K562 (cell line): ENCODE results near the gene GNG7. TPM values are rescaled to one million over a fixed set of nuclear protein-coding genes. Genes with fewer than 3 reads are reported as not detected.

ENCODE experiments used
- ATAC-seq: fragments of 200-7000 bp; cut with Tn5 transposase; 3 replicates; pipeline ENCODE4 v1.9.1; 2020; ENCODE audit warnings: moderate library complexity
- BruUV-seq: library from RNA; stranded (reverse); fragments of 400-500 nt; replicated peaks from 2 replicates; lab custom pipeline; 2021; lab: Mats Ljungman, UMichigan
- CTCF ChIA-PET: fragments of 300-600 bp; formaldehyde crosslinking; extraction: SDS; loops from one replicate; lab custom pipeline; 2021; ENCODE audit warnings: low intra/inter-chr PET ratio; lab: Yijun Ruan, JAX
- POLR2A ChIA-PET: fragments of 300-600, 350-650 bp; sonication (Branson Sonifier 250); formaldehyde crosslinking; extraction: SDS; loops from one replicate; lab custom pipeline; 2021; ENCODE audit warnings: antibody characterized with exemption, inconsistent platforms; lab: Yijun Ruan, JAX
- DNase-seq, 4 experiments: peaks; one replicate each; pipeline versions ENCODE4 v3.0.0 to v3.0.0-alpha.2; 2011 to 2018; ENCODE audit warnings: low spot score in 3 of 4, mixed read lengths in 3 of 4; ENCODE audit errors: extremely low read depth in 1 of 4
- FAIRE-seq: peaks from 2 replicates; lab custom pipeline; 2011; peaks lifted over from hg19 to GRCh38; lab: Jason Lieb, UNC
- H2AFZ ChIP-seq: 2 replicates; pipeline ENCODE4 v1.6.0; 2011; ENCODE audit warnings: low read depth, low read length, control low read depth, inconsistent platforms
- H3K27ac ChIP-seq: fragments of 200-600 bp; 3 replicates; pipeline ENCODE4 v1.8.0; 2011; ENCODE audit warnings: low read depth, mild to moderate bottlenecking, control low read depth, inconsistent platforms, low read length, moderate library complexity, mixed read lengths; ENCODE audit errors: extremely low read depth
- H3K27me3 ChIP-seq, 2 experiments: fragments of 300-600 bp in 1 of 2; 2 replicates in 1 of 2; 3 replicates in 1 of 2; pipeline versions ENCODE4 v1.6.0 to v1.8.0; 2011; ENCODE audit warnings: inconsistent platforms in 2 of 2, low read length in 2 of 2, mild to moderate bottlenecking in 1 of 2, mixed read lengths in 1 of 2, moderate library complexity in 1 of 2; ENCODE audit not compliant: control insufficient read depth in 2 of 2, insufficient read depth in 2 of 2
- H3K36me3 ChIP-seq: fragments of 300-600 bp; 3 replicates; pipeline ENCODE4 v1.8.0; 2011; ENCODE audit warnings: mild to moderate bottlenecking, low read length, inconsistent platforms; ENCODE audit not compliant: control insufficient read depth, insufficient read depth
- H3K4me1 ChIP-seq, 2 experiments: fragments of 200-600 bp in 1 of 2; replicated peaks in 1 of 2; 2 replicates in 1 of 2; 3 replicates in 1 of 2; pipeline versions ENCODE4 v1.5.1 to v1.8.0; 2011; ENCODE audit warnings: inconsistent platforms in 2 of 2, low read length in 2 of 2, mild to moderate bottlenecking in 1 of 2, mixed read lengths in 1 of 2, moderate library complexity in 1 of 2; ENCODE audit not compliant: control insufficient read depth in 2 of 2, insufficient read depth in 2 of 2
- H3K4me2 ChIP-seq: 2 replicates; pipeline ENCODE4 v1.6.1; 2011; ENCODE audit warnings: low read length, control low read depth, inconsistent platforms, mixed read lengths; ENCODE audit not compliant: insufficient read depth
- H3K4me3 ChIP-seq: fragments of 200-600 bp; sonication (generic), shearing (Covaris generic); 2 replicates; pipeline ENCODE4 v1.5.1; 2016; ENCODE audit warnings: control low read depth, inconsistent platforms
- H3K79me2 ChIP-seq: fragments of 200-600 bp; 3 replicates; pipeline ENCODE4 v1.8.0; 2011; ENCODE audit warnings: low read length, inconsistent platforms; ENCODE audit not compliant: control insufficient read depth, insufficient read depth
- H3K9ac ChIP-seq, 2 experiments: 2 replicates each; pipeline versions ENCODE4 v1.6.0 to v1.6.1; 2011; ENCODE audit warnings: low read depth in 2 of 2, low read length in 2 of 2, control low read depth in 1 of 2, inconsistent platforms in 1 of 2, mild to moderate bottlenecking in 1 of 2, mixed read lengths in 1 of 2; ENCODE audit not compliant: insufficient read depth in 1 of 2
- H3K9me1 ChIP-seq: one replicate; pipeline ENCODE4 v1.6.0; 2011; ENCODE audit warnings: inconsistent platforms, mild to moderate bottlenecking, low read length, moderate library complexity; ENCODE audit not compliant: control insufficient read depth, insufficient read depth
- H3K9me3 ChIP-seq: replicated peaks from 2 replicates; pipeline ENCODE4 v1.5.1; 2011; ENCODE audit warnings: low read depth, low read length, inconsistent platforms; ENCODE audit not compliant: control insufficient read depth, insufficient read depth
- H4K20me1 ChIP-seq: replicated peaks from 2 replicates; pipeline ENCODE4 v1.6.1; 2011; ENCODE audit warnings: low read length, inconsistent platforms, mixed read lengths; ENCODE audit not compliant: control insufficient read depth, insufficient read depth
- ERF ChIP-seq: fragments of 450-650 bp; formaldehyde crosslinking; IDR thresholded peaks from 2 replicates; pipeline ENCODE4 v1.4.0; 2020; ENCODE audit warnings: mild to moderate bottlenecking, mixed read lengths
- HNRNPL ChIP-seq: fragments of 200-400 bp; formaldehyde crosslinking; IDR thresholded peaks from 2 replicates; pipeline ENCODE4 v1.6.1; 2017; ENCODE audit warnings: low read depth, mild to moderate bottlenecking, low read length
- JUND ChIP-seq, 2 experiments: IDR thresholded peaks; 2 replicates in 1 of 2; 3 replicates in 1 of 2; pipeline ENCODE4 v1.6.1; 2011; ENCODE audit warnings: borderline replicate concordance in 2 of 2, low read depth in 2 of 2, low read length in 2 of 2, improper control_type of control experiment in 1 of 2, missing biosample characterization in 1 of 2, missing genetic modification characterization in 1 of 2, missing genetic modification reagents in 1 of 2
- TARDBP ChIP-seq: fragments of 450-650 bp; IDR thresholded peaks from 2 replicates; pipeline ENCODE4 v1.6.1; 2016
- TRIM25 ChIP-seq: fragments of 450-650 bp; IDR thresholded peaks from 2 replicates; pipeline ENCODE4 v1.7.0; 2016; ENCODE audit warnings: borderline replicate concordance
- ZBTB40 ChIP-seq, 2 experiments: fragments of 450-650 bp in 1 of 2; sonication (generic) in 1 of 2; formaldehyde crosslinking in 1 of 2; IDR thresholded peaks; 2 replicates each; pipeline versions ENCODE4 v1.7.1 to v1.9.0; 2016 to 2022; ENCODE audit warnings: inconsistent platforms in 1 of 2, mild to moderate bottlenecking in 1 of 2, missing genetic modification reagents in 1 of 2
- ZBTB5 ChIP-seq: fragments of 450-650 bp; IDR thresholded peaks from 2 replicates; pipeline ENCODE4 v1.6.1; 2017; ENCODE audit warnings: antibody characterized with exemption
- ZFP30 ChIP-seq: fragments of 250-450 bp; sonication (Bioruptor Pico); IDR thresholded peaks from 2 replicates; pipeline ENCODE4 v1.8.0; 2022; ENCODE audit warnings: moderate library complexity, mild to moderate bottlenecking, inconsistent platforms, borderline replicate concordance
- WGBS: fragments of 100-300 bp; shearing (Covaris generic); methylation state at CpG from one replicate; pipeline ENCODE4 v1.1.6; 2016; ENCODE audit warnings: low coverage, mixed read lengths; ENCODE audit not compliant: insufficient coverage; ENCODE audit errors: missing lambda C conversion rate; 5-methylcytosine and 5-hydroxymethylcytosine counted together
- in situ Hi-C: fragments of 300-500 bp; cut with MboI; formaldehyde crosslinking; loops from 4 replicates; pipeline ENCODE4 v1.15.0; 2018; ENCODE audit warnings: inconsistent platforms, mixed read lengths
- intact Hi-C: fragments of 100-400 bp; cut with micrococcal nuclease; formaldehyde crosslinking; loops from 2 replicates; pipeline ENCODE4 v1.14.2; 2022
- polyA plus RNA-seq, 8 experiments: library from polyadenylated mRNA; depleted of rRNA in 4 of 8; stranded (reverse) in 5 of 8; unstranded in 3 of 8; fragments of >200 nt; fragmentation: Nextera tagmentation in 2 of 8; fragmentation: Illumina TruSeq in 1 of 8; extraction: Ambion mirVana in 2 of 8; extraction: Trizol in 1 of 8; gene quantifications; 2 replicates each; pipeline versions ENCODE4 v1.2.1 to v1.2.3, GENCODE V29; 2011 to 2014; ENCODE audit warnings: inconsistent platforms in 1 of 8, missing spikeins in 1 of 8
- total RNA-seq, 7 experiments: library from RNA; depleted of rRNA in 6 of 7; stranded (reverse); fragments of >200 nt in 6 of 7; fragmentation: Illumina TruSeq in 2 of 7; extraction: Trizol in 2 of 7; gene quantifications; 2 replicates each; pipeline versions ENCODE4 v1.2.1 to v1.2.3, GENCODE V29; 2011 to 2021; ENCODE audit warnings: low replicate concordance in 1 of 7

Gene GNG7
- total and polyA plus RNA-seq, 9 of the 15 experiments (the other 6 are each of a cell fraction or from before 2014, with no cell fraction given): 0.01 to 0.20 (median 0.06) TPM; not detected in 1

DNA sequence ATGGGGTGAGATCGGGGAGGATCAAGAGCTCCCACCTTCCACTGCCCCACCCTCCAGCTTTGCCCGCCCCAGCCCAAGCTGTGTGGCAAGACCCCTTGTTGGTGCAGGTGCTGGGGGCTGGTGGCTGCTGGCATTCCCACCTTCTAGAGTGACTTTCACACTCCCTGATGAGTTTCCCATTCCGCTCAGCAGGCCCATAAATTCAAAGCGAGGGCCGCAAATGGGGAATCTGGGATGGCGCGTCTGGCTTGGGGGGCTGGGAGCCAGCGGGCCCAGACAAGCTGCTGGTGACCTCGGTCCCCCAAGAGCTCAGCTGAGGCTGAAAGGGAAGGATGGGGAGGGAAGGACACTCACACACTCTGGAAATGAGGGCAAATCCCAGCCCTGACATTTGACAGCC lies 116.3 kb downstream of the GNG7 start:
- Histone ChIP-seq H3K79me2 (no peaks in the 10 kb centered on the region), H3K9me3 (no peaks in the 10 kb centered on the region), H3K27ac (no peak overlapping the region), H3K27me3 (peaks cover 24 to 36% of the 10 kb centered on the region in 2 experiments), H2AFZ (no peak overlapping the region), H3K9ac (no peak overlapping the region), H3K4me1 (peaks cover 0 to 10% of the 10 kb centered on the region in 2 experiments; a peak in 2 of 5 replicates), H3K9me1 (no peaks in the 10 kb centered on the region), H3K36me3 (no peaks in the 10 kb centered on the region), H4K20me1 (no peaks in the 10 kb centered on the region), H3K4me3 (no peak overlapping the region), H3K4me2 (no peak overlapping the region)
- no TSS peak for BruUV-seq
- intact Hi-C loops (no loop called here), in situ Hi-C loops (no loop called here)
- ChIA-PET CTCF (no interaction called here), POLR2A (no interaction called here)
- WGBS: 30% methylated on average over 9 of the region's 9 CpGs
- no peak for FAIRE-seq
- no peak for TF ChIP-seq JUND (IDR thresholded peaks at IDR 0.05; ENCODE audit: borderline replicate concordance, low read depth, low read length)
- TF ChIP-seq JUND (tag; IDR thresholded peaks at IDR 0.05; ENCODE audit: borderline replicate concordance, low read depth, low read length): no peak
- TF ChIP-seq ERF: no peak
- TF ChIP-seq ZBTB5: no peak
- TF ChIP-seq HNRNPL: no peak
- TF ChIP-seq TARDBP: no peak
- no peak for TF ChIP-seq ZBTB40 (IDR thresholded peaks at IDR 0.05)
- TF ChIP-seq ZBTB40 (CRISPR knock-in tag; IDR thresholded peaks at IDR 0.05): no peak
- no peak for TF ChIP-seq TRIM25
- no peak for TF ChIP-seq ZFP30 (CRISPR knock-in tag)
- no peak for ATAC-seq
- no peak for DNase-seq
